HCT116 (cell line): ENCODE measurements around the gene EEIG1. TPM values are rescaled to one million over a fixed set of nuclear protein-coding genes. Genes with fewer than 3 reads are reported as not detected.

Experiments used
- ATAC-seq: fragments of 200-7000 bp; cut with Tn5 transposase; 2 replicates; pipeline ENCODE4 v1.9.1; 2020; ENCODE audit warnings: mild to moderate bottlenecking, moderate library complexity
- BruUV-seq: library from RNA; stranded (reverse); fragments of 400-500 nt; replicated peaks from 2 replicates; lab custom pipeline; 2021; lab: Mats Ljungman, UMichigan
- CTCF ChIA-PET: fragments of 300-600 bp; sonication (Branson Sonifier 250); formaldehyde crosslinking; loops from one replicate; lab custom pipeline; 2021; ENCODE audit warnings: antibody characterized with exemption; lab: Charles Lee
- POLR2A ChIA-PET: fragments of 300-600, 350-600 bp; sonication (Branson Sonifier 250); formaldehyde crosslinking; loops from one replicate; lab custom pipeline; 2021; ENCODE audit warnings: antibody characterized with exemption; lab: Charles Lee
- RAD21 ChIA-PET, 2 experiments: fragments of 300-600 bp; sonication (Branson Sonifier 250); formaldehyde crosslinking; loops; one replicate each; lab custom pipeline; 2023; ENCODE audit warnings: low total read pairs in 2 of 2; ENCODE audit not compliant: uncharacterized antibody in 2 of 2, unreplicated experiment in 2 of 2, low non-redundant PET in 1 of 2; lab: Charles Lee
- DNase-seq: peaks from one replicate; pipeline ENCODE4 v3.0.0-alpha.2; 2010; ENCODE audit warnings: low read depth, low spot score
- H2AFZ ChIP-seq: fragments of 200-600 bp; shearing (Covaris generic), sonication (generic); 2 replicates; pipeline ENCODE4 v1.6.1; 2017; ENCODE audit warnings: low read depth, mixed run types, mixed read lengths, antibody characterized with exemption, low read length; ENCODE audit not compliant: poor library complexity, severe bottlenecking
- H3K27ac ChIP-seq: 2 replicates; pipeline ENCODE4 v1.5.1; 2012; ENCODE audit warnings: low read depth, low read length
- H3K27me3 ChIP-seq: fragments of 200-600 bp; sonication (generic); 2 replicates; pipeline ENCODE4 v1.6.1; 2016; ENCODE audit warnings: mixed run types, low read length, mixed read lengths; ENCODE audit not compliant: insufficient read depth
- H3K36me3 ChIP-seq, 2 experiments: fragments of 200-500 bp in 1 of 2; fragments of 200-600 bp in 1 of 2; sonication (Bioruptor generic) in 1 of 2; sonication (generic) in 1 of 2; 2 replicates each; pipeline versions ENCODE4 v1.5.1 to v1.6.1; 2014 to 2016; ENCODE audit warnings: low read length in 2 of 2, inconsistent platforms in 1 of 2, mixed read lengths in 1 of 2, mixed run types in 1 of 2; ENCODE audit not compliant: insufficient read depth in 2 of 2, control insufficient read depth in 1 of 2
- H3K4me1 ChIP-seq, 2 experiments: fragments of 200-600 bp in 1 of 2; sonication (generic) in 1 of 2; 2 replicates each; pipeline versions ENCODE4 v1.5.1 to v1.6.1; 2012 to 2017; ENCODE audit warnings: low read length in 2 of 2, inconsistent platforms in 1 of 2, mild to moderate bottlenecking in 1 of 2, mixed read lengths in 1 of 2, mixed run types in 1 of 2, moderate library complexity in 1 of 2; ENCODE audit not compliant: insufficient read depth in 2 of 2, control insufficient read depth in 1 of 2
- H3K4me2 ChIP-seq: fragments of 200-600 bp; sonication (generic); 2 replicates; pipeline ENCODE4 v1.6.1; 2017; ENCODE audit warnings: mixed run types, low read length, mixed read lengths
- H3K4me3 ChIP-seq, 2 experiments: fragments of 200-600 bp in 1 of 2; sonication (generic) in 1 of 2; replicated peaks in 1 of 2; 2 replicates each; pipeline ENCODE4 v1.5.1; 2011 to 2016; ENCODE audit warnings: low read length in 2 of 2, control low read depth in 1 of 2, low read depth in 1 of 2, mild to moderate bottlenecking in 1 of 2, mixed read lengths in 1 of 2, mixed run types in 1 of 2
- H3K79me2 ChIP-seq: fragments of 200-600 bp; sonication (generic); 2 replicates; pipeline ENCODE4 v1.6.1; 2017; ENCODE audit warnings: mild to moderate bottlenecking, mixed run types, low read length, moderate library complexity, mixed read lengths; ENCODE audit not compliant: insufficient read depth
- H3K9ac ChIP-seq: fragments of 200-600 bp; sonication (generic); 2 replicates; pipeline ENCODE4 v1.6.1; 2016; ENCODE audit warnings: low read length, mixed read lengths
- H3K9me2 ChIP-seq: fragments of 200-600 bp; sonication (generic), shearing (Covaris generic); 2 replicates; pipeline ENCODE4 v1.6.1; 2017; ENCODE audit warnings: mixed run types, mild to moderate bottlenecking, moderate library complexity; ENCODE audit not compliant: insufficient read depth
- H3K9me3 ChIP-seq, 2 experiments: fragments of 200-500 bp in 1 of 2; fragments of 200-600 bp in 1 of 2; sonication (Bioruptor generic) in 1 of 2; sonication (generic) in 1 of 2; 2 replicates each; pipeline ENCODE4 v1.6.1; 2014 to 2017; ENCODE audit warnings: low read length in 2 of 2, mixed read lengths in 2 of 2, inconsistent platforms in 1 of 2, low read depth in 1 of 2, mild to moderate bottlenecking in 1 of 2, mixed run types in 1 of 2, moderate library complexity in 1 of 2; ENCODE audit not compliant: control insufficient read depth in 1 of 2, insufficient read depth in 1 of 2
- H4K20me1 ChIP-seq: fragments of 200-600 bp; sonication (generic), shearing (Covaris generic); 2 replicates; pipeline ENCODE4 v1.6.1; 2017; ENCODE audit warnings: mixed run types, mild to moderate bottlenecking, moderate library complexity; ENCODE audit not compliant: insufficient read depth
- CEBPB ChIP-seq: IDR thresholded peaks from 2 replicates; pipeline ENCODE4 v1.6.1; 2012; ENCODE audit warnings: low read depth
- EGR1 ChIP-seq: IDR thresholded peaks from 2 replicates; pipeline ENCODE4 v1.6.1; 2012; ENCODE audit warnings: low read depth
- EZH2 ChIP-seq: fragments of 200-600 bp; sonication (generic); IDR thresholded peaks from 2 replicates; pipeline ENCODE4 v1.6.1; 2017; ENCODE audit warnings: antibody characterized with exemption, mixed run types
- EZH2phosphoT487 ChIP-seq: fragments of 200-600 bp; IDR thresholded peaks from 2 replicates; pipeline ENCODE4 v1.6.1; 2018; ENCODE audit warnings: antibody characterized with exemption, borderline replicate concordance
- FOSL1 ChIP-seq: IDR thresholded peaks from 2 replicates; pipeline ENCODE4 v1.6.1; 2012; ENCODE audit warnings: low read depth
- JUND ChIP-seq: IDR thresholded peaks from 2 replicates; pipeline ENCODE4 v1.6.1; 2012
- POLR2A ChIP-seq: IDR thresholded peaks from 2 replicates; pipeline ENCODE4 v1.7.0; 2011; ENCODE audit warnings: borderline replicate concordance; ENCODE audit not compliant: insufficient read depth, insufficient read length; ENCODE audit errors: extremely low read depth
- POLR2AphosphoS5 ChIP-seq: IDR thresholded peaks from 2 replicates; pipeline ENCODE4 v1.6.1; 2011; ENCODE audit warnings: mild to moderate bottlenecking, low read depth, low read length, moderate library complexity
- SIN3A ChIP-seq: IDR thresholded peaks from 2 replicates; pipeline ENCODE4 v1.6.1; 2012; ENCODE audit warnings: low read depth
- SP1 ChIP-seq: IDR thresholded peaks from 2 replicates; pipeline ENCODE4 v1.6.1; 2012; ENCODE audit warnings: low read depth
- TCF7L2 ChIP-seq: IDR thresholded peaks from 2 replicates; pipeline ENCODE4 v1.7.0; 2011; ENCODE audit warnings: borderline replicate concordance, inconsistent platforms; ENCODE audit not compliant: insufficient read depth, insufficient read length; ENCODE audit errors: extremely low read depth
- YY1 ChIP-seq: IDR thresholded peaks from 2 replicates; pipeline ENCODE4 v1.6.1; 2011; ENCODE audit warnings: low read length, low read depth, moderate library complexity, mild to moderate bottlenecking; ENCODE audit not compliant: insufficient replicate concordance; ENCODE audit errors: extremely low read depth
- ZFX ChIP-seq: fragments of 450-650 bp; IDR thresholded peaks from 2 replicates; pipeline ENCODE4 v1.6.1; 2017
- ZNF274 ChIP-seq: fragments of 200-500 bp; sonication (Bioruptor generic); IDR thresholded peaks from 2 replicates; pipeline ENCODE4 v1.6.1; 2014; ENCODE audit warnings: mild to moderate bottlenecking, low read depth, low read length, inconsistent platforms
- intact Hi-C: fragments of 100-400 bp; cut with micrococcal nuclease; formaldehyde crosslinking; loops from 2 replicates; pipeline ENCODE4 v1.10.0; 2022
- total RNA-seq: library from RNA; stranded (reverse); gene quantifications from one replicate; pipeline ENCODE4 v1.2.1, GENCODE V29; 2021; ENCODE audit not compliant: unreplicated experiment
- TF ChIP-seq, protein P1 (sequence below): IDR thresholded peaks from 2 replicates; pipeline ENCODE4 v1.6.1; 2012
- TF ChIP-seq, protein P2 (sequence below): IDR thresholded peaks from 2 replicates; pipeline ENCODE4 v1.6.1; 2012; ENCODE audit warnings: low read depth
- TF ChIP-seq, protein P3 (sequence below): IDR thresholded peaks from 2 replicates; pipeline ENCODE4 v1.6.1; 2011; ENCODE audit warnings: mild to moderate bottlenecking, low read length, moderate library complexity; ENCODE audit not compliant: insufficient replicate concordance; ENCODE audit errors: extremely low read depth
- TF ChIP-seq, protein P4 (sequence below), 3 experiments: fragments of 200-600 bp in 1 of 3; sonication (generic) in 1 of 3; IDR thresholded peaks in 2 of 3; conservative IDR thresholded peaks in 1 of 3; 2 replicates each; pipeline ENCODE4 v1.5.1; 2012 to 2017; ENCODE audit warnings: low read depth in 2 of 3, low read length in 2 of 3, antibody characterized with exemption in 1 of 3, borderline replicate concordance in 1 of 3, control low read depth in 1 of 3, mild to moderate bottlenecking in 1 of 3, mixed read lengths in 1 of 3, mixed run types in 1 of 3, moderate library complexity in 1 of 3; ENCODE audit not compliant: insufficient read depth in 1 of 3

EEIG1 gene
- total RNA-seq, 1 experiment from 2014 or later, result 44.2 TPM

DNA sequence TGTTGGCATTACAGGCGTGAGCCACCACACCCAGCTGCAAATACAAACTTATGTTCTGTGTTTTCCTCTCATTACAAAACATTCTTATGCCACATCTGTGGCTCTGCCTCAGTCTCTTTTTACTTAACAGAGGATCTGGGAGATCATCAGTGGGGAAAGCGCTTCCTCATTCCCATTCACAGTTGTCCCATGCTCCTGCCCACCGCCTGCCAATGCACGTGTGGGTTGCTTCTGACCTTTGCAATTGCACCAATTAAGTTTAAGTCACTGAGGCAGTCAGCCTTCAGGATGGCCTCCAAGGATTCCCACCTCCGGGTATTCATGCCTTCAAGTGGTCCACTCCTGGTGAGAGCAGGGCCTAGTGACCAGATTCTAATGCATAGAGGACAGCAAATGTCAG lies 34.9 kb upstream of the EEIG1 start:
- Histone ChIP-seq H3K9me3 (no peaks in the 10 kb centered on the region), H3K9ac (no peak overlapping the region)
- no TSS peak for BruUV-seq
- TF ChIP-seq ZNF274, result no peak
- no peak for TF ChIP-seq POLR2AphosphoS5
- no peak for TF ChIP-seq FOSL1
- no peak for TF ChIP-seq EGR1
- TF ChIP-seq POLR2A, result no peak
- TF ChIP-seq, protein P1, sequence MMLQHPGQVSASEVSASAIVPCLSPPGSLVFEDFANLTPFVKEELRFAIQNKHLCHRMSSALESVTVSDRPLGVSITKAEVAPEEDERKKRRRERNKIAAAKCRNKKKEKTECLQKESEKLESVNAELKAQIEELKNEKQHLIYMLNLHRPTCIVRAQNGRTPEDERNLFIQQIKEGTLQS, result no peak
- TF ChIP-seq EZH2phosphoT487, result no peak
- TF ChIP-seq, protein P2, sequence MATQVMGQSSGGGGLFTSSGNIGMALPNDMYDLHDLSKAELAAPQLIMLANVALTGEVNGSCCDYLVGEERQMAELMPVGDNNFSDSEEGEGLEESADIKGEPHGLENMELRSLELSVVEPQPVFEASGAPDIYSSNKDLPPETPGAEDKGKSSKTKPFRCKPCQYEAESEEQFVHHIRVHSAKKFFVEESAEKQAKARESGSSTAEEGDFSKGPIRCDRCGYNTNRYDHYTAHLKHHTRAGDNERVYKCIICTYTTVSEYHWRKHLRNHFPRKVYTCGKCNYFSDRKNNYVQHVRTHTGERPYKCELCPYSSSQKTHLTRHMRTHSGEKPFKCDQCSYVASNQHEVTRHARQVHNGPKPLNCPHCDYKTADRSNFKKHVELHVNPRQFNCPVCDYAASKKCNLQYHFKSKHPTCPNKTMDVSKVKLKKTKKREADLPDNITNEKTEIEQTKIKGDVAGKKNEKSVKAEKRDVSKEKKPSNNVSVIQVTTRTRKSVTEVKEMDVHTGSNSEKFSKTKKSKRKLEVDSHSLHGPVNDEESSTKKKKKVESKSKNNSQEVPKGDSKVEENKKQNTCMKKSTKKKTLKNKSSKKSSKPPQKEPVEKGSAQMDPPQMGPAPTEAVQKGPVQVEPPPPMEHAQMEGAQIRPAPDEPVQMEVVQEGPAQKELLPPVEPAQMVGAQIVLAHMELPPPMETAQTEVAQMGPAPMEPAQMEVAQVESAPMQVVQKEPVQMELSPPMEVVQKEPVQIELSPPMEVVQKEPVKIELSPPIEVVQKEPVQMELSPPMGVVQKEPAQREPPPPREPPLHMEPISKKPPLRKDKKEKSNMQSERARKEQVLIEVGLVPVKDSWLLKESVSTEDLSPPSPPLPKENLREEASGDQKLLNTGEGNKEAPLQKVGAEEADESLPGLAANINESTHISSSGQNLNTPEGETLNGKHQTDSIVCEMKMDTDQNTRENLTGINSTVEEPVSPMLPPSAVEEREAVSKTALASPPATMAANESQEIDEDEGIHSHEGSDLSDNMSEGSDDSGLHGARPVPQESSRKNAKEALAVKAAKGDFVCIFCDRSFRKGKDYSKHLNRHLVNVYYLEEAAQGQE, result no peak
- TF ChIP-seq CEBPB, result no peak
- TF ChIP-seq, protein P3, sequence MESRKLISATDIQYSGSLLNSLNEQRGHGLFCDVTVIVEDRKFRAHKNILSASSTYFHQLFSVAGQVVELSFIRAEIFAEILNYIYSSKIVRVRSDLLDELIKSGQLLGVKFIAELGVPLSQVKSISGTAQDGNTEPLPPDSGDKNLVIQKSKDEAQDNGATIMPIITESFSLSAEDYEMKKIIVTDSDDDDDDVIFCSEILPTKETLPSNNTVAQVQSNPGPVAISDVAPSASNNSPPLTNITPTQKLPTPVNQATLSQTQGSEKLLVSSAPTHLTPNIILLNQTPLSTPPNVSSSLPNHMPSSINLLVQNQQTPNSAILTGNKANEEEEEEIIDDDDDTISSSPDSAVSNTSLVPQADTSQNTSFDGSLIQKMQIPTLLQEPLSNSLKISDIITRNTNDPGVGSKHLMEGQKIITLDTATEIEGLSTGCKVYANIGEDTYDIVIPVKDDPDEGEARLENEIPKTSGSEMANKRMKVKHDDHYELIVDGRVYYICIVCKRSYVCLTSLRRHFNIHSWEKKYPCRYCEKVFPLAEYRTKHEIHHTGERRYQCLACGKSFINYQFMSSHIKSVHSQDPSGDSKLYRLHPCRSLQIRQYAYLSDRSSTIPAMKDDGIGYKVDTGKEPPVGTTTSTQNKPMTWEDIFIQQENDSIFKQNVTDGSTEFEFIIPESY, result no peak
- TF ChIP-seq, protein P4, sequence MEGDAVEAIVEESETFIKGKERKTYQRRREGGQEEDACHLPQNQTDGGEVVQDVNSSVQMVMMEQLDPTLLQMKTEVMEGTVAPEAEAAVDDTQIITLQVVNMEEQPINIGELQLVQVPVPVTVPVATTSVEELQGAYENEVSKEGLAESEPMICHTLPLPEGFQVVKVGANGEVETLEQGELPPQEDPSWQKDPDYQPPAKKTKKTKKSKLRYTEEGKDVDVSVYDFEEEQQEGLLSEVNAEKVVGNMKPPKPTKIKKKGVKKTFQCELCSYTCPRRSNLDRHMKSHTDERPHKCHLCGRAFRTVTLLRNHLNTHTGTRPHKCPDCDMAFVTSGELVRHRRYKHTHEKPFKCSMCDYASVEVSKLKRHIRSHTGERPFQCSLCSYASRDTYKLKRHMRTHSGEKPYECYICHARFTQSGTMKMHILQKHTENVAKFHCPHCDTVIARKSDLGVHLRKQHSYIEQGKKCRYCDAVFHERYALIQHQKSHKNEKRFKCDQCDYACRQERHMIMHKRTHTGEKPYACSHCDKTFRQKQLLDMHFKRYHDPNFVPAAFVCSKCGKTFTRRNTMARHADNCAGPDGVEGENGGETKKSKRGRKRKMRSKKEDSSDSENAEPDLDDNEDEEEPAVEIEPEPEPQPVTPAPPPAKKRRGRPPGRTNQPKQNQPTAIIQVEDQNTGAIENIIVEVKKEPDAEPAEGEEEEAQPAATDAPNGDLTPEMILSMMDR (IDR thresholded peaks at IDR 0.05 in 2 of 3, conservative IDR thresholded peaks at IDR 0.05 in 1 of 3; ENCODE audit: borderline replicate concordance in 1 of 3, insufficient read depth in 1 of 3, low read depth in 2 of 3, low read length in 2 of 3), result no peak
- no peak for TF ChIP-seq YY1
- no peak for TF ChIP-seq SP1
- no peak for TF ChIP-seq TCF7L2
- no peak for TF ChIP-seq ZFX
- no peak for TF ChIP-seq SIN3A
- TF ChIP-seq EZH2, result no peak
- no peak for TF ChIP-seq JUND
- TF ChIP-seq, all 23 proteins: peak for 0
- H3K27me3 ChIP-seq, result no peaks in the 10 kb centered on the region
- H3K9me2 ChIP-seq, result no peaks in the 10 kb centered on the region
- ChIA-PET POLR2A (no interaction called here), CTCF (no interaction called here), RAD21 (no interaction called here)
- no peak overlapping the region for H3K4me3 ChIP-seq
- ATAC-seq (no peak), DNase-seq (no peak)
- peaks cover 2 to 7% of the 10 kb centered on the region in 2 experiments; a peak in 2 of 4 replicates for H3K4me1 ChIP-seq
- H2AFZ ChIP-seq, result no peak overlapping the region
- no peaks in the 10 kb centered on the region for H3K36me3 ChIP-seq
- H3K4me2 ChIP-seq, result no peak overlapping the region
- H3K27ac ChIP-seq, result no peak overlapping the region
- H4K20me1 ChIP-seq, result no peaks in the 10 kb centered on the region
- intact Hi-C loops, result no loop called here
- H3K79me2 ChIP-seq, result no peaks in the 10 kb centered on the region
